Bone marrow (tissue), 2 donors: ENCODE measurements around the gene UBR7.
"Not testable (repeated sequence)": the region's sequence is repeated elsewhere in the genome, so short reads cannot be mapped to it uniquely, and the experiment has no call there.

Experiments used
- DNase-seq, 2 donors: peaks; one replicate each; lab custom pipeline; 2025; lab: John Stamatoyannopoulos, UW

Gene UBR7

DNA sequence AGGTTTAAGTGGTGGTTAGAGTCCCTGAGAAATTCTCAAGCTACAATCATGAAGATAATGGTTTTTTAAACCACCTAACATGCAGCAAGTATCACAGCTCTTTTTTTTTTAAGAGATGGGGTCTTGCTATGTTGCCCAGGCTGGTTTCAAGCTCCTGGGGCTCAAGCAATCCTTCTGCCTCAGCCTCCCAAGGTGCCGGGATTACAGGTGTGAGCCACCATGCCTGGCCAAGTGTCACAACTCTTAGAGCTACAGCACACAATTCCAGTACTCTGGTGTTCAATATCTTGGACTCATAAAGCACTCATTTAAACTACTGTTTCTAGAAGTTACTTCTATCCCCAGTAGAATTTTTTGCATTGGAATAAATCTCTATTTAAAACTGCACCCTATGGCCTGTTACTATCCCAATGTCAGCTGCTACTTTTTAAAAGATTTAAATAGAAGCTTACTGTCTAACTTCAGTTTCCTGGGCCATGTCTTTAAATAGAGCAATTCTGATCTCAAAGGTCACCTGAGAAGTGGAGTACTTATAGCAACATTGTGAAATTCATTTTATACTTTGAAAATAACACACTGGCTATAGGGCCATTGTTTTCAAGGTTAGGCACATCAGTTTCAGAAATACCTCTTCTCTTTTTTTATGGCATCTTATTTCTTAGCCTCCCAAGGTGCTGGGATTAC lies 11.6 kb upstream of the UBR7 start:
- no peak for DNase-seq

DNA sequence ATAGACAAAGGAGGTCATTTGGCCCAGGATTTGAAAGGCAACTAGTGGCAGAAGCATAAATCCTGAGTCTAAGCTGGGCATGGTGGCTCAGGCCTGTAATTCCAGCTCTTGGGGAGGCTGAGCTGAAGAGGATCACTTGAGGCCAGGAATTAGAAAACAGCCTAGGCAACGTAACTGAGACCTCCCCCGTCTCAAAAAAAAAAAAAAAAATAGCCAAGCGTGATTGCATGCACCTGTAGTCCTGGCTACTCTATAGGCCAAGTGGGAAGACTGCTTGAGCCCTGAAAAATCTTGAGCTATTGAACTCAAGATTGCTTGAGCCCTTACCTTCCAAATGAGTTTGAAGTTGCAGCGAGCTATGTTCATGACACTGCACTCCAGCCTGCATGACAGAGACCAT lies 8.0 kb upstream of the UBR7 start:
- no peak for DNase-seq

DNA sequence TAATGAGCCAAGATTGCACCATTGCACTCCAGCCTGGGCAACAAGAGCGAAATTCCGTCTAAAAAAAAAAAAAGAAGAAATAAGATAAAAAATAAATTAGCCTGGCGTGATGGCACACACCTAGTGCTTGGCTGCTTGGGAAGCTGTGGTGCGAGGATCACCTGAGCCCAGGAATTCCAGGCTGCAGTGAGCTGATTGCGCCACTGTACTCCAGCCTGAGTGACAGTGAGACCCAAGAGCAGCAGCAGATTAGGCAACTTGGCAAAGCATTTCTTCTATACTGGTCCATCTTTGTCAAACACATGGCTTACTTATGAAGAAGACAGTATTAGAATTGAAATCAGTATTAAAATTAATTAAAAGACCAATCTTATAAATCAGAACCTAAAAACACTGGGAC lies 6.5 kb upstream of the UBR7 start:
- DNase-seq, result no peak

DNA sequence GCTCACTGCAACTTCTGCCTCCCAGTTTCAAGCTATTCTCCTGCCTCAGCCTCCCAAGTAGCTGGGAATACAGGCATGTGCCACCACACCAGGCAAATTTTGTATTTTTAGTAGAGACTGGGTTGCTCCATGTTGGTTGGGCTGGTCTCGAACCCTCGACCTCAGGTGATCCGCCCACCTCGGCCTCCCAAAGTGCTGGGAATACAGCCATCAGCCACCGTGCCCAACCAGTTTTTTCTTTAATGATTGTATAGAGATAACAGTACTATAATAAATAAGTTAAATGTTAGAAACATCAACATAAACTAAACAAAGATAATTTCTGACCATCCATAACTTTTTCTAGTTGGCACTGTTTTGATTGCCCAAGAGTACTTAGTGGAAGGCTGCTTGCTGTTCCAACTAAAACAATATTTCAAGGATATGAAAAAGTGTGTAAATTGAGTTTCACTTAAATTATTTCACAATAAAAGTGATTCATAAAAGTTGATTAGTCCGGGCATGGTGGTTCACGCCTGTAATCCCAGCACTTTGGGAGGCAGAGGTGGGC lies 5.8 kb upstream of the UBR7 start:
- DNase-seq, result no peak

DNA sequence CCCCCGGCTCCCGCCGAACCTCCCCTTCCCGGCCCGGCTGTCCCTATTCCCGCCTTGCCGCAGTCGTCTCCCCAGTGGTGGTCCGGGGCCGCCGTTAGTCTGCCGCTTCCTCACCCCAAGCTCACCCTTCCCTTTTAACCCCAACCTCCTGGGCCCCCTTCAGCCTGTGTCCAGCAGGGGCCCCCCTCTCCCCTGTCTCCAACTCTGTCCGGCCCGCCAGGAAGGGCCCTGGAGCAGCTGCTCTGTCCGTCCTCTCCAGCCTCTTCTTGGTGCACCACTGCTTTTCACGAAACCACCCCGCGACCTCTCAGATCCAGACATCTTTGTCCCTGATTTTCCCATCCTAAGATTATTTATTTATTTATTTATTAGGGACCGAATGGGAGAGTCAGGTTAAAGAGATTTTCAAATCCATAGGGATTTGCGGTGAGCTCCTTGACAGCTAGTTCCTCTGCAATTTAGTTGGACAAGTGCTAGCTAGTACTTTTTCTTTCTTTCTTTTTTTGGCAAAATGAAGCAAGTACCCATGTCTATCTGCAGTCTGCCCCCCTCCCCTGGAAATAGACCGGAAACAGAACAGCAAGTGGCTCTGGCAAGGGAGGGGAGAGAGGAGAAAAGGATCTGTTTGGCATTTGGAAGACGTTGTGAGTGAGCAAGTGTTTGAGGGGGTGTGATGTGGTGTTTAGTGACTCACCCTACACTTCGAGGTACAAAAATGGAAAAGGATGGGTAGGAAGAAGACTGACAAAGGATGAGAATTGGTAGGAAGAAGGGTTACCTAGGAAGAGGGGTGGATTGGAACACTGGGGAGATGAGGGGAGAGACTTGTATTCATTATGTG lies 632 bp downstream of the UBR7 start:
- DNase-seq, result peak in 1 of 2 donors; percentile 49

DNA sequence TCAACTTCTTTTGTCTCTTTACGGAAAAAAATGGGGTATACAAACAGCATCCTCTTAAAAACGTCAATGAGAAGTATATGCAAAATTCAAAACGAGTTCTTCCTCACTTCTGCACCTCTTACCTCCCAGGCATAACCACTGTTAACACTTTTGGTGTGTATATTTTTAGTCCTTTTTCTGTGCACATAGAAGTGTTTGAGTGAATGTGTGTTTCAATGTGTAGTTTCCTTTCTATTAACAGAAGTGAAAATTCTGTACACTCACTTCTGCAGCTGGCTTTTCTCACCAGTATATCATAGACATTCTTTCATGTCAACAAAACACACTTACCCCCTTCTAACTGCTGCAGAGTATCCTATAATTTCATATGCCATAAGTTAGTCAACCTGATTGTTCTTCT lies 5.4 kb downstream of the UBR7 start:
- no peak for DNase-seq

DNA sequence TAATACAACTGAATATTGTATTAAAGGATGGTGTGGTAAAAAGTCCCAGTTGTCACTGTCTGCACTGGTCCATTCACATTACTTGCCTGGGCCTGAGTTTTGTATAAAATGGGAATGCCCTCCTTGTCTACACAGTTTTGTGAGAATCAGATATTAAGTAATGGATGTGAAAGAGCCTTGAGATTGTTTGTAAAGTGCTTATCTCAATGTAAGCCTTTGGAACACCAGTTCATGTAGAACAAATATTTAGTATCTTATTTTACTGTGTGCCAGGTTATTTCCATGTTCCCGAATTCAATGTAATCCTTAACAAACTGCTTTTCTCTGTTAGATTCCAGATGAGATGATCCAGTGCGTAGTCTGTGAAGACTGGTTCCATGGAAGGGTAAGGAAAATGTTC lies 7.5 kb downstream of the UBR7 start:
- DNase-seq, result no peak

DNA sequence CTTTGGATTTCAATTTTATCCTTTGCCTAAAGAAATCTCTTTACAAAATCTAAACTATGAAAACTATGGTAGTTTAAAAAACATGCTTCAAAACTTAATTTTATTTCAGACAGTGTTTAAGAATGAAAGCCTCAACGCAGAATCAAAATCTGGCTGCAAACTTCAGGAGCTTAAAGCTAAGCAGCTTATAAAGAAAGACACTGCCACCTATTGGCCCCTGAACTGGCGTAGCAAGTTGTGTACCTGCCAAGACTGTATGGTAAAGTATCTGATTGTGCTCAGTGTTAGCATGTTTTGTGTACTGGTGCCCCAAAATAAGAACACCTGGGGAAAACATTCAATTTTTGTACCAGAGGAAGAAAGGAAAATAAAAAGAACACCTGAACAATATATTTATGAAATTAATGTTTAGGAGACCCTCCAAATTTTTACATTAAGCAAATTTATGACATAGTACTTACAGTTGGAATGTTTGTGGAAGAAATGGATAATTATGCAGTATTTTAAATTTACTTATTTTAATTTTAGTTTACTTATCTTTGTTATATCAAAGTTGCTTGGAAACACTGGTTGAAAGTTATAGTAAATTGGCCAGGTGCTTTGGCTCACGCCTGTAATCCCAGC lies 12.2 kb downstream of the UBR7 start:
- DNase-seq, result peak in 1 of 2 donors; percentile 24

DNA sequence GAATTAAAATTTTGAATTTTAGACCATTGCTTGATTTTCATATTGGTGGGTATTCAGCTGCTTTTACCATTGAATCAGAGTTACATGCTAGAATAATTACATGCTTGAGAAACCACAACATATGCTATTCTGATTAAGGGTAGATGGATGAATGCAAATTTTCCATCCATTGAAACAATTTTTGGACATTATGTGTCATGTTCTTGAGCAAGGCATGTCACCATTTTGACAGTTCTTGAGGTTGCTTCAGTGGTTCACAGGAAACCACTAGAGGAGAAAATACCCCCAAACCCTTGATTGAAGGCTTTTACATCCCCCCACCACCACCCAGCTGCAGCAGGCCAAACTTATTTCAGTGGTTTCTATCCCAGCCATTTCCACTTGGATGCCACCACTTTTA lies 13.5 kb downstream of the UBR7 start:
- DNase-seq, result no peak

DNA sequence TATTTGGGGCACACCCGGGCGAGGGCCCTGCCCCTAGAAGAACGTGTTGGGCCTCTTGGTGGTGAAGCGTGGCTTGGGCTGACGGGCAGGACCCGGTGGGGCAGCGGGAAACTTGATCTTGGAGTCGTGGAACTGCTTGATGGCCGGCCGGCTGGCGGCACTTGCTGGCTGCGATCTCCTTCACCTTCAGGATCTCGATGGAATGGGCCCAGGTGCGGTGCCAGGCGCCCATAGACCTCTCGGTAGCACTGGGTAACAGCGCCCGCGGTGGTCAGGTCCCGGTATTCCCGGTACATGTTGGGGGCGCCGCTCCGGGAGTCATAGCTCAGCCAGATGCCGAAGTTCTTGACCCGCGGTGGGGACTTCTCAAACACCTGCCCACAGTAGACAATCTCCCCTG lies 16.5 kb downstream of the UBR7 start:
- DNase-seq, result no peak

DNA sequence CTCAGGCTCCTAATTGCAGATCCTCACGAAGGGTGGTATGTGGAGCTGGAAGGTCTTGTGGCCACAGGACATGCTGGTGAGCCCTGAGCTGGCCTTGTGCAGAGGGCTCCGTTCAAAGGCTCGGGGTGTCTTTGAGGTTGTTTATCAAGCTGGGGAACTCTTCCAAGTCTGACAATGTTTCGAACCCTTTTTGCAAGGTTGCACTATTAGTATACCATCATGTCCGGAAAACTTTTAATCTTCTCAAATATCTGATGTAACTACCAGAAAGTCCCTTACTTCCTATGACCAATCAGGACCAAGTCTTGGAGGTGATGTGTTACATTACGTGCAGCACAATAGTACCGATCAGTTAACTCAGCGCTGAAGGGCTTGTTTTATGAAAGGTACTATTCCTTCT lies 21.5 kb downstream of the UBR7 start:
- no peak for DNase-seq

DNA sequence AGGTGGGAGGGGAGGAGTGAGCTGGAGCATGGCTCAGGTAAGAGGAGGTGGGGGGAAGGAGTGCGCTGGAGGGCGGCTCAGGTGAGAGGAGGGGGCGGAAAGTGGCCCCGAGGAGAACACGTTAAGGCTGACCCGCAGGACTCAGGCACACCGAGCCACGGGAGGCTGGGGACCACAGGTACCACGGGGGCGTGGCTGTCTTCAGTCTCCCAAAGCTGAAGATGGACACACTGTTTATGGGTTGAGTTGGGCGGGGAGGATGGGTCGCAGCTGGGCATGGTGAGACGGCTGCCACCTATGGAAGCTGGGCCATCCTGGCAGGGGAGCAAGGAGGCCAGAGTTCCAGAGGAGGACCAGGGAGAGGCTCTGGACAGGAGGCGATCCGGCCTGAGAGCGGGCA lies 23.5 kb downstream of the UBR7 start:
- DNase-seq, result no peak

DNA sequence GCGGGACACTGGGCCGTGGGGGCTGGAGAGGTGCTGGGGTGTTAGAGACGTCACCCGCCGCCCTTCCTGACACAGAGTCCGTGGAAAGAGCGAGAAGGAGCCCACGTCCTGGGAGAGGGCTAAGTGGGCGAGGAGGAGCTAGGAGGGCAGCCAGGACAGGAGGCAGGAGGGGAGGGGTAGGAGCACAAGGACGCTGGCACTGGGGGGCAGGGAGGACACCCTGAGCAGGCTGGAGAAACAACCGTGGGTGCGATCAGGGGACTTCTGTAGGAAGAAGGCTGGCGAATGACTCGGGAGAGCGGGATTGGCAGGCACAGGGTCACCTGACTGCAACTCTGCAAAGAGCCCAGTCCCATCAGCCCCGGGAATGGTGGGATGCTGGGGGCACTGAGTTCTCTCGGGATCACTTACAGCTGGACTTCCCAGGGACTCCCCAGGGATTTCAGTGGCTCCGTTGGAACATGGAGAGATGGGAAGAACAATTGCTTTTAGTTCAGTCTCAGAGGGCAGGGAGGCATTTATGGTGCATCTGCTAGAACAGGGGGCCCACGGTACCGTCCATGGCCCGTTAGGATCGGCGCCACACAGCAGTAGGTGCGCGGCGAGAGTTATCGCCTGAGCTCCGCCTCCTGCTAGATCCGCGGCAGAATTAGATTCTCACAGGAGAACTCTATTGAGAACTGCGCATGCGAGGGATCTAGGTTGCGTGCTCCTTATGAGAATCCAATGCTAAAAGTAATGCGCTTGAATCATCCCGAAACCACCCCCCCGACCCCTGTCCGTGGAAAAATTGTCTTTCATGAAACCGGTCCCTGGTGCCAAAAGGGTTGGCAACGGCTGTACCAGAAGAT lies 24.3 kb downstream of the UBR7 start:
- no peak for DNase-seq

DNA sequence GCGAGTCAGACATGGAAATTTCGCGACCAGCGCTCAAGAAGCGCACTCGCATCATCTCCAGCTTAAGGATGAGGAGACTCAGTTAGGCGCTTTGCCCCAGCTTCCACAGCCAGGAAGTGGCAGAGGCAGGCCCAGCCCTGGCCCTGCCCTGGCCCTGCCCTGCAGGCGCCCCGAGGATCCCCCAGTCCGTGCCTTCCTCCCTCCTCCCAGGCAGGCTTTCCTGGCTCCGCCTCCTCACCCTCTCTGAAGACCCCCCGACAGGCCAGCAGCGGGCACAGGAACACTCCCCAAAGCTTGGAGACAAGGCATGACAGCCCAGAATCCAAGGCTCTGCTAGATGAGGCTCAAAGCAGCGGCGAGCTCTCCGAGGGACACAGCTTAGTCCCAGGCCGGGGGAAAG lies 25.1 kb downstream of the UBR7 start:
- DNase-seq, result no peak

DNA sequence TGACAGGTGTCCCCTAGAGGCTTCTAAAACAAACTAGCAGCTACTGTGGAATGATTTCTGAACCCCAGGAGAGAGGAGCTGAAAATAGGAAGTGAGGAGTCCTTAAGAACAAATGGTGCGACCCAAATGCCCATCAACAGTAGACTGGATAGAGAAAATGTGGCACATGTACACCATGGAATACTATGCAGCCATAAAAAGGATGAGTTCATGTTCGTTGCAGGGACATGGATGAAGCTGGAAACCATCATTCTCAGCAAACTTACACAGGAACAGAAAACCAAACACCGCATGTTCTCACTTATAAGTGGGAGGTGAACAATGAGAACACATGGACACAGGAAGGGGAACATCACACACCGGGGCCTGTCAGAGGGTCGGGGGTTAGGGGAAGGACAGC lies 26.0 kb downstream of the UBR7 start:
- DNase-seq, result not testable (repeated sequence)

DNA sequence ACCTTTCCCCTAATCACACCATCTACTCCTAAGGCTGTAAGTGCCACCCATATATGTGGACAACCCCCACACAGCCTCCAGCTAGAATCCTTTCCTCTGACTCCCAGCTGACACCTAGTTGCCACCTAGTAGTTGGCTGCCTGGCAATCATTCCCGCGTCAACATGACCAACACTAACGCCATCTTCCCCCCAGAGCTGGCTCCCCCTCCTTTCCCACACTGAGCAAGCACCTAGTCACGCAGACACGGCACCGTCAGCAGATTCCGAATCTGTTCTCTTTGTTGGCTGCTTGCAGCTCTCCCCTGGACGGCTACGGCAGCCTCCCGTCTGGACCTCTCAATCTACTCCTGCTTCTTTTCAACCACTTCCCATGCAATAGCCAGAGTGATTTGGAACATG lies 27.7 kb downstream of the UBR7 start:
- DNase-seq, result no peak

DNA sequence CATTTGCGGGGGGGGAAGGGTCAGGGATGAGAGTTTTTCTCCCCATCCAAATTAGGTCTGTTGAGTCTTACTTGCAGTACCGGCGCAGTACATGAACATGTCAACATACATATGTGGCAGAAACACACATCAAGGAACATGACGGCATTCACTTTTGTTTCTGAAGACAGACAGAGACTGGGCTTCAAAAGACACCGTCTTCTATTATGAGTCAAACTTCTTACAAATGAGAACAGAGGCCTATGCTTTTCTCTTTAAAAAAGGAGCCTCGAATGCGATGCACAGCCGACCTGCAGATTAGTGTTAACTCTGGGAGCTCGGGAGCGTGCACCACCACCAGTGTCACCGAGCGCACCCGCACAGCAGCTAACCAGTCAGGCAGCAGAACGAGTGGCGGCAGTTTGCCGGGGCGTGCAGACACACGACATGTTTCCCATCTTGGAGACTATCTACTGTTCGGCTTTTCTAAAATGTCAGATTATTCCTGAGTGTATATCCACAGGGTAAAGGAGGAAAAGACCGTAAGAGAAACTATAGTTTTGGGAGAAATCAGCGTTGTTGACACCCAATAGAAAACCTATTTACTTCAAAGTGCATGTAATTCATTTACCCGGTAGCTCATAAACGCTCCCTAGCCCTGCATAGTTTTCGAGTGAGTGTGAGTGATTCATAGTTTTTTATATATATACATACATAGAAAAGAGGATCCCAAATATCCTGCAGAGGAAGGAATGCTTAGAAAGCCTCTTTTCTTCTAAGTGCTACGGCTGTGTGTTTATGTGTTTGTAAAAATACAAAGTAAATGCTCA lies 33.0 kb downstream of the UBR7 start:
- no peak for DNase-seq

DNA sequence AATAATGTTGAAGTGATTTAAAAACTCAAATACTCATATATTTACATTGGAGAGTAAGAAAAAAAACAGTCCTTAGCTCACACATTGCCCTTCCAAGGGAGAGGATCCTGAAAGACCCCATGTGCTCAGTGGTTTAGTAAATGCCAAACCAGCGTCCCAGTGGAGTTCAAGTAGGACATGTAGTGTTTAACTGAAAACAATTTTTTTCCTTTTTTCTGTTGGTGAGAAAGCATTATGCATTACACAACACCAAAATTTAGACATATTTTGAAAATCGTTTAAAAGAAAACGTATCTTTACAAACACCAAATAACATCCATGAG lies 33.6 kb downstream of the UBR7 start:
- no peak for DNase-seq

DNA sequence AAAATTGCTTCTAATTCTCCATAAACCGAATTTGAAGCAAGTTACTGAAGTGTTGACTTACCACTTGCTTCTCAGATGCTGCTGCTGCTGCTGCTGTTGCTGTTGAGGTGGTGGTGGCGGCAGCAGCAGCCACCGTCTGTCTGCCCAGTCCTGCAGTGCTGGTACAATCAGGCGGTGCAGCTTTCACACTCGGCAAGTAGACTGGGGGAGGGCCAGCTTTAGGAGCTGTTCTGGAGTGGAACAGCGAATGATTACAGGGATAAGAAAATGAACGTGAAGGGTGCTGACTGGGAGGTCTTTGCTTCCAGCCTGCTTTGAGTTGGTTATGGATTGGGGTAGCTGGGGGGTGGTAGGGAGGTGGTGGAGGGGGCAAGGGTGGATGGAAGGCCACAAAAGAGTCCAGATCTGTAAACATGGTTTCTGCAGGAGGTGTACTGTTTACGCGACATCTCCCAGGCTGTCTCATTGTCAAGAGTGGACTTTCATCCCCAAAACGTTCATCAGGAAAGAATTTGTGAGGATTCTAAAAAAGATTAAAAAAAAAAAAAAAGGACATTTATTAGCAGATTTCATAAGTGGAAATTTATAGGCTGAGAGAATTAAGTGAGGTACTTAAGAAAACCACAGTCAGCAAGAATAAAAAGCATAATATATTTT lies 38.8 kb downstream of the UBR7 start:
- no peak for DNase-seq

DNA sequence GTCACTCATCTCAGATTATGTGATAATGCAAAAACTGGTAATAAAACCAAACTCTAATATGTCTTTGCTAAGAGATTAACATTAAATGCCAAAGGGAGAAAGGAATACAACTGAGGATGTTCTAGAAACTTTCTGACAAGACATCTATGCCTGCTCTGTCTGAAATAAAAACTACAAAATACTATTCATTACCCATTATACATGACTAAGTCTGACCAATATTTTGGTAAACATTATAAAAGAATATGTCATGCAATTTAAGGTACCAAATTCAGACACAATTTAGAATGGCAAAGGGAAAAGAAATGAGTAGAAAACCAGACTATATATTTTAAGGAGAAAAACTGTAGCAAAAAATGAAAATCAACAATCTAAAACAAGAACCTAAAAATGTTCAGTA lies 39.5 kb downstream of the UBR7 start:
- no peak for DNase-seq
